Colonic mucosa (tissue), 4 donors: ENCODE results near the gene MSANTD3. TPM values are rescaled to one million over a fixed set of nuclear protein-coding genes. Genes with fewer than 3 reads are reported as not detected.

Experiments used
- DNase-seq: peaks from one replicate; pipeline ENCODE4 v3.0.0-alpha.2; 2020
- H3K27ac ChIP-seq: fragments of 200-600 bp; one replicate; pipeline ENCODE4 v1.8.0; 2021
- H3K27me3 ChIP-seq: fragments of 200-600 bp; one replicate; pipeline ENCODE4 v1.8.0; 2021
- H3K36me3 ChIP-seq: fragments of 200-600 bp; one replicate; pipeline ENCODE4 v1.8.0; 2021
- H3K4me1 ChIP-seq: fragments of 200-600 bp; one replicate; pipeline ENCODE4 v1.8.0; 2021; ENCODE audit warnings: mild to moderate bottlenecking
- H3K4me3 ChIP-seq: fragments of 200-600 bp; one replicate; pipeline ENCODE4 v1.8.0; 2021
- H3K9ac ChIP-seq, 2 donors: one replicate each; pipeline ENCODE4 v1.7.0; 2013; ENCODE audit warnings: control low read depth in 2 of 2, low read depth in 2 of 2, low read length in 2 of 2
- H3K9me3 ChIP-seq: fragments of 200-600 bp; one replicate; pipeline ENCODE4 v1.8.0; 2021
- CTCF ChIP-seq: fragments of 200-600 bp; IDR thresholded peaks from one replicate; pipeline ENCODE4 v1.8.0; 2022; ENCODE audit warnings: antibody characterized with exemption, mild to moderate bottlenecking
- intact Hi-C: fragments of 100-400 bp; cut with DNase I; formaldehyde crosslinking; loops from one replicate; pipeline ENCODE4 v1.14.1; 2022
- total RNA-seq, 2 donors: library from RNA; stranded (reverse); fragmentation: NEBNext Ultra II Directional in 1 of 2; extraction: Animal tissue kit (Norgen Biotek cat#: 25700) in 1 of 2; gene quantifications; one replicate each; pipeline ENCODE4 v1.2.1, GENCODE V29; 2021
- donor health status: healthy.
- donor health status: DM: no; HTN: no; CAD: no.
- donor health status: DM: no; HTN: no; CAD: no.

The MSANTD3 gene
- total RNA-seq, 2 donors from 2014 or later = 9.1 to 11.7 TPM

- no peak overlapping the region for H3K4me3 ChIP-seq
Measured at GRCh38 chr9:100499460-100499859, 72.5 kb downstream of the MSANTD3 start.

GRCh38 chr9:100499866-100500265 lies 72.9 kb downstream of the MSANTD3 start:
- no peaks in the 10 kb centered on the region for H3K27me3 ChIP-seq
- H3K9me3 ChIP-seq = no peaks in the 10 kb centered on the region
- H3K4me3 ChIP-seq = no peak overlapping the region
- intact Hi-C loops = no loop called here
- no peak for TF ChIP-seq CTCF
- no peak overlapping the region for H3K27ac ChIP-seq
- H3K36me3 ChIP-seq = no peaks in the 10 kb centered on the region
- no peak for DNase-seq
- H3K9ac ChIP-seq = no peak overlapping the region
- H3K4me1 ChIP-seq = no peaks in the 10 kb centered on the region

More at GRCh38 chr9:100499460-100499859, 72.5 kb downstream of the MSANTD3 start:
- intact Hi-C loops = no loop called here
- no peak for DNase-seq
- no peak for TF ChIP-seq CTCF
- Histone ChIP-seq H3K4me1 (no peaks in the 10 kb centered on the region), H3K9me3 (no peaks in the 10 kb centered on the region), H3K9ac (no peak overlapping the region), H3K36me3 (no peaks in the 10 kb centered on the region), H3K27ac (no peak overlapping the region), H3K27me3 (no peaks in the 10 kb centered on the region)

Other genes starting within 250 kb of the MSANTD3 start
- 10 to 100 TPM in 1 of 2 donors, 1 to 10 TPM in 1; 8.3 to 11.5 TPM for gene TEX10, start 74.2 kb upstream of the MSANTD3 start, total RNA-seq
- under 1 TPM in 1 of 2 donors, not detected in 1; 0.27 TPM for gene TMEFF1, start 46.0 kb downstream of the MSANTD3 start, total RNA-seq
- under 1 TPM in 1 of 2 donors, not detected in 1; 0.17 TPM for gene CAVIN4, start 150.9 kb downstream of the MSANTD3 start, total RNA-seq